Measurements from ENCODE around the gene MED4. TPM values are rescaled to one million over a fixed set of nuclear protein-coding genes. Genes with fewer than 3 reads are reported as not detected.
A peak's percentile ranks its signal among the peaks of the same experiment; 100 is the strongest.
"Not testable (repeated sequence)": the region's sequence is repeated elsewhere in the genome, so short reads cannot be mapped to it uniquely, and the experiment has no call there.

The MED4 gene
- polyA plus RNA-seq, 1 donor: 55.6 TPM

DNA sequence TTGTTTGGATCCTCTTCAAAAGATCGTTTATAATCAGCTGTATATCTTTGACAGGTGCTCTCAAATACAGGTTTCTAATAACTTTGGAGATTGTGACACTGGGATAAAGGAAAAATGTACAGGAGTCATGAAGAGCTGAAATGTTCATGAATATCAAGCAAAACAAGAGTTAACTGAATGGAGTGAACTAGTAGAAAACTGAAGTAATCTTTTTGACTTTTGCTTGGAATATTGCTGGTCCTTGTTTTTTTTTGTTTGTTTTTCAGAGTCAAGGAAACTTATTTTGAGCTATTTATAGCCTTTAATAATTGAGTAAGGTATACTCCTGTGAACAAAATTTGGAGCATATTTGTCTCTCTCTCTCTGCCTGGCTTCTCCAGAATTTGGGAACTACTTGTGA is 25.3 kb downstream of the MED4 start:
- WGBS (ENCODE audit: insufficient coverage, low lambda C conversion rate): no CpG with 5 or more reads among the region's 1 CpG
- no peak overlapping the region for H3K27ac ChIP-seq (ENCODE audit: low read length)
- H3K27me3 ChIP-seq (ENCODE audit: control insufficient read depth, insufficient read depth, low read length): no peaks in the 10 kb centered on the region
- H3K36me3 ChIP-seq (ENCODE audit: control insufficient read depth, insufficient read depth, low read length): peaks cover 63% of the 10 kb centered on the region
- H3K9me3 ChIP-seq (ENCODE audit: control insufficient read depth, low read depth, low read length): peaks cover 22% of the 10 kb centered on the region
- H3K4me1 ChIP-seq (ENCODE audit: control insufficient read depth, insufficient read depth, low read length): no peaks in the 10 kb centered on the region
- DNase-seq: no peak
- H3K4me3 ChIP-seq (ENCODE audit: low read length): no peak overlapping the region

DNA sequence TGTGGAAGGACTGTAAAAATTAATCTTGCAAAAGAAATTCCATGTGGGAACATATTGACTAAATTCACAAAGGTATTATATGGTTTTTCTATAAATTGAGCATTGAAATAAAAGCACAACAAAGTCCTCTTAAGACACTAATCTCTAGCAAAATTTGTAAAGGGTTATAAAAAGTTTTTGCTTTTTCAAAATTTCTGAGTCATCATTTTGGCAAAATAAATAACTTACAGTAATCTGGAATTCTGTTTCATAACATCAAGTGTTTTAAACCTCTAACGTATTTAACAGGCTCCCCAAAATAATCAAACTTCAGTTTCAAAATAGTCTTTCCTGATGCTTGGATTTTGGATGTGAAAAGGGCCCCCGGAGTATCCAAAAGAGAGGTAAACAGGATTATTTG is 26.0 kb downstream of the MED4 start:
- Histone ChIP-seq H3K27me3 (ENCODE audit: control insufficient read depth, insufficient read depth, low read length) (no peaks in the 10 kb centered on the region), H3K4me1 (ENCODE audit: control insufficient read depth, insufficient read depth, low read length) (no peaks in the 10 kb centered on the region), H3K4me3 (ENCODE audit: low read length) (no peak overlapping the region), H3K27ac (ENCODE audit: low read length) (no peak overlapping the region), H3K36me3 (ENCODE audit: control insufficient read depth, insufficient read depth, low read length) (peaks cover 57% of the 10 kb centered on the region), H3K9me3 (ENCODE audit: control insufficient read depth, low read depth, low read length) (peaks cover 19% of the 10 kb centered on the region)
- DNase-seq: no peak
- WGBS (ENCODE audit: insufficient coverage, low lambda C conversion rate): 89% methylated on average over 1 of the region's 2 CpGs

DNA sequence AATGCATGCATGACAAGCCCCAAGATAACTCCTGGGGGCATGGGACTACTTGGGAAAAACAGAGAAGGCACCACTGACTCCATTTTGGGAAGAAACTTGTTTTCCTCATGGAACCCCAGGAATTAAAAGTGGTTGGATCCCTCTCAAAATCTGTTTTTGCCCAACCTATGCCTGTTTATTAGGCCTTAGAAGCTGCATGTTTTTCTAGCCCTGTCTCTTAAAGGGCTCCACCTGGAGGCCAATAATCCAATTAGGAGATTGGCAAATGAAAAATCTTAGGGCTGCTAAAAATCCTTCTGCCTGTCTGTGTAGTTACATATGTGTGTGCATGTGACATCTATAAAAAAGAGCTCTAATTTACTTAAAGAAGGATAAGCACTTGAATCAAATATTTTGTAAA is 26.9 kb downstream of the MED4 start:
- no peaks in the 10 kb centered on the region for H3K4me1 ChIP-seq (ENCODE audit: control insufficient read depth, insufficient read depth, low read length)
- H3K9me3 ChIP-seq (ENCODE audit: control insufficient read depth, low read depth, low read length): peaks cover 19% of the 10 kb centered on the region
- peaks cover 52% of the 10 kb centered on the region for H3K36me3 ChIP-seq (ENCODE audit: control insufficient read depth, insufficient read depth, low read length)
- H3K4me3 ChIP-seq (ENCODE audit: low read length): no peak overlapping the region
- no peaks in the 10 kb centered on the region for H3K27me3 ChIP-seq (ENCODE audit: control insufficient read depth, insufficient read depth, low read length)
- no peak for DNase-seq
- H3K27ac ChIP-seq (ENCODE audit: low read length): no peak overlapping the region

DNA sequence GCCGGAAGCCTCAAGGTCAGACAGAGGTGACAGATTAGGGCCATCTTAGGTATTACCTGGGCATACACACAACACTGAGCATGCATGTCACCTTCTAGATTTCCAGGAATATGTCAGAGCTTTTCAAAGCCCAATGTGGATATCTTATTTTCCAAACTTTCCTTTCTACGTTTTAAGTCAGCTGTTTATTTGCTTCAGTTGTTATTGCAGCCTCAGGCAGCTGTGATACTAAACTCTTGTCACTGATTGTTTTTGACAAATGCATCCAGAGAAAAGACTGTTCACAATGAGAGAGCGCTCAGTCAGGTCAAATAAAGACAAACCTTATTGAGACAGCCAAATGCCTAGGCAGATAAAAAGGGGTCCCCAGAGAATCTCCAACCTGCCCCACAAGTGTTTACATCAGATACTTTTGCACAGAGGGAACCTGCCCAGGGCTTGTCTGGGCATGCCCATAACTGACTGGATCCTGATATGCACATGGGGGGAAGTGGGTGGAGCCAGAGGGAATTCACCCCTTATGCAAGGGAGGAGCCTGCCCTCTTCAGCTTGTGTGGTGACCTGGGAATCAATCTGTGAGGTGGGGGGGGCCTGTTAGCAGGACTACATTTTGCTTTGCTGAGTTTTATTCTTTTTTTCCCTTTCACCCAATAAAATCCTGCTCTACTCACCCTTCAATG is 28.5 kb downstream of the MED4 start:
- DNase-seq: no peak
- no peaks in the 10 kb centered on the region for H3K27me3 ChIP-seq (ENCODE audit: control insufficient read depth, insufficient read depth, low read length)
- no peak overlapping the region for H3K4me3 ChIP-seq (ENCODE audit: low read length)
- 89% methylated on average over 1 of the region's 3 CpGs for WGBS (ENCODE audit: insufficient coverage, low lambda C conversion rate)
- H3K27ac ChIP-seq (ENCODE audit: low read length): no peak overlapping the region
- H3K9me3 ChIP-seq (ENCODE audit: control insufficient read depth, low read depth, low read length): peaks cover 14% of the 10 kb centered on the region
- no peaks in the 10 kb centered on the region for H3K4me1 ChIP-seq (ENCODE audit: control insufficient read depth, insufficient read depth, low read length)
- peaks cover 38% of the 10 kb centered on the region for H3K36me3 ChIP-seq (ENCODE audit: control insufficient read depth, insufficient read depth, low read length)

DNA sequence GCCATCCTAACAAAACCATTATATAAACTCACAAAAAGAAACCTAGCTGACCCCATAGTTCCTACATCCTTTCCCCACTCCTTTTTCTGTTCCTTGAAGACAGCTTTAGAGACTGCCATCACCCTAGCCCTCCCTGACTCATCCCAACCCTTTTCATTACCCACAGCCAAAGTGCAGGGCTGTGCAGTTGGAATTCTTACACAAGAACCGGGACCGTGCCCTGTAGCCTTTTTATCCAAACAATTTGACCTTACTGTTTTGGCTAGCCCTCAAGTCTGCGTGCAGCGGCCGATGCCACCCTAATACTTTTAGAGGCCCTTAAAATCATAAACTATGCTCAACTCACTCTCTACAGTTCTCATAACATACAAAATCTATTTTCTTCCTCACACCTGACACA is 35.0 kb downstream of the MED4 start:
- H3K27ac ChIP-seq (ENCODE audit: low read length); DNase-seq; H3K4me1 ChIP-seq (ENCODE audit: control insufficient read depth, insufficient read depth, low read length); H3K4me3 ChIP-seq (ENCODE audit: low read length); H3K9me3 ChIP-seq (ENCODE audit: control insufficient read depth, low read depth, low read length); H3K36me3 ChIP-seq (ENCODE audit: control insufficient read depth, insufficient read depth, low read length); H3K27me3 ChIP-seq (ENCODE audit: control insufficient read depth, insufficient read depth, low read length): not testable (repeated sequence)
- no CpG with 5 or more reads among the region's 5 CpGs for WGBS (ENCODE audit: insufficient coverage, low lambda C conversion rate)

DNA sequence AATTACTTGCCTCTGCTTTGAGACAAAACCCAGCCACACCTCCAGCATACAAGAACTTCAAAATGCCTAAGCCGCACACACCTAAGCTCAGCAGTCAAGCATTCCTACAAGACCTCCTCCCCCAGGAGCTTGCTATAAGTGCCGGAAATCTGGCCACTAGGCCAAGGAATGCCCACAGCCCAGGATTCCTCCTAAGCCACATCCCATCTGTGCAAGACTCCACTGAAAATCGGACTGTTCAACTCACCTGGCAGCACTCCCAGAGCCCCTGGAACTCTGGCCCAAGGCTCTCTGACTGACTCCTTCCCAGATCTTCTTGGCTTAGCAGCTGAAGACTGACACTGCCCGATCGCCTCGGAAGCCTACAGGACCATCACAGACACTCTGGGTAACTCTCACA is 36.4 kb downstream of the MED4 start:
- H3K9me3 ChIP-seq (ENCODE audit: control insufficient read depth, low read depth, low read length); H3K4me1 ChIP-seq (ENCODE audit: control insufficient read depth, insufficient read depth, low read length); H3K27ac ChIP-seq (ENCODE audit: low read length); H3K4me3 ChIP-seq (ENCODE audit: low read length); DNase-seq; H3K36me3 ChIP-seq (ENCODE audit: control insufficient read depth, insufficient read depth, low read length); H3K27me3 ChIP-seq (ENCODE audit: control insufficient read depth, insufficient read depth, low read length): not testable (repeated sequence)
- WGBS (ENCODE audit: insufficient coverage, low lambda C conversion rate): no CpG with 5 or more reads among the region's 6 CpGs

DNA sequence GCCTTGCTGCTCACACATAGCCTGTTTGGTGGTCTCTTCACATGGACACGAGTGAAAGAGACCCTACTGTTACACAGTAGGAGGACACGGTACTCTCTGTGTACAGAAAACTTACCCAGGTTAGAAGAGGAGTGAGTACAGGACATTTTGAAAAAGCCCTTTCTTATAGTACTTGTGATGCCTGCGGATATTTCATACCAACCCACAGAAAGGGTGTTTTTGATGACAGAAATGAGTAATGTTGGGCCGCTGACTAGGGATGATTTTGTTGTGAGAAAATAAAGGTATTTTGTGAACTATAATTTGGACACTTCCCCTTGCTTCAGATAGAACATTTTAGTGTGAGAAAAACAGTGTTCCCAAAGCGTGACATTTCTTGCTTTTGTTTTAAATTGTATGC is 39.2 kb downstream of the MED4 start:
- DNase-seq: no peak
- Histone ChIP-seq H3K36me3 (ENCODE audit: control insufficient read depth, insufficient read depth, low read length) (peaks cover 15% of the 10 kb centered on the region), H3K9me3 (ENCODE audit: control insufficient read depth, low read depth, low read length) (no peaks in the 10 kb centered on the region), H3K27me3 (ENCODE audit: control insufficient read depth, insufficient read depth, low read length) (no peaks in the 10 kb centered on the region), H3K27ac (ENCODE audit: low read length) (no peak overlapping the region), H3K4me1 (ENCODE audit: control insufficient read depth, insufficient read depth, low read length) (no peaks in the 10 kb centered on the region), H3K4me3 (ENCODE audit: low read length) (no peak overlapping the region)
- WGBS (ENCODE audit: insufficient coverage, low lambda C conversion rate): 100% methylated on average over 2 of the region's 5 CpGs

DNA sequence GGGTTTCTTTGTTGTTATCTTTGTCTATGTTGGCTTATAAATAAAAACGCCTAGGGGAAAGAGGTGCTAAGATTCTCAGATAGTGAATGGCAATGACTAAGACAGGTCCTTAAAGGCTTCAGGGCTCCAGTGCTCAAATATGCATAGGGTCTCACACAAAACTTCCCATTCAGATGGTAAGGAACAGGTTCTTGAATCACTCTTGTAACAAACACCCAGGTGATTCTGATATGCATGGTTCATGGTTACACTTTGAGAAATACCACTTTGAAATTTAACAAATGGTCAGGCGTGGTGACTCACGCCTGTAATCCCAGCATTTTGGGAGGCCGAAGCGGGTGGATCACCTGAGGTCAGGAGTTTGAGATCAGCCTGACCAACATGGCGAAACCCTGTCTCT is 40.3 kb downstream of the MED4 start:
- Histone ChIP-seq H3K4me3 (ENCODE audit: low read length) (no peak overlapping the region), H3K27me3 (ENCODE audit: control insufficient read depth, insufficient read depth, low read length) (no peaks in the 10 kb centered on the region), H3K36me3 (ENCODE audit: control insufficient read depth, insufficient read depth, low read length) (peaks cover 17% of the 10 kb centered on the region), H3K9me3 (ENCODE audit: control insufficient read depth, low read depth, low read length) (no peaks in the 10 kb centered on the region), H3K4me1 (ENCODE audit: control insufficient read depth, insufficient read depth, low read length) (no peaks in the 10 kb centered on the region), H3K27ac (ENCODE audit: low read length) (no peak overlapping the region)
- no CpG with 5 or more reads among the region's 6 CpGs for WGBS (ENCODE audit: insufficient coverage, low lambda C conversion rate)
- no peak for DNase-seq

DNA sequence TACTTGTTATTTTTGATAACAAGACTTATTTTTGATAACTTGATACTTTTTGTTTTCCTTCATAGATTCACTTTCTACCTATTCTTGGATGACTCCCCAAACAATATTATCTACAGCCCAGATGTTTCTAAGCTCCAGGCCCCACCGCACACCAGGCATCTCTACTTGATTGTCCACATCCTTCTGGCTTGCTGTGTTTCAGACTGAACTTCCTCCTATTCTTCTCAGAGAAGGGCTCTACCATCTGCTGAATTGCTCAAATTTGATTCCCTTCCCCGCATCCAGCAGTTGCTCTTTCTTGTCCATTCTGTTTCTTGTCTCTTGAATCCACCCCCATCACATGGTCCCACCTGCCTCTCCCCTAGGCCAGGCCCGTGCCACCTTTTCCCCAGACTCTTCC is 44.4 kb downstream of the MED4 start:
- H3K4me1 ChIP-seq (ENCODE audit: control insufficient read depth, insufficient read depth, low read length): no peaks in the 10 kb centered on the region
- 100% methylated on average over 1 of the region's 3 CpGs for WGBS (ENCODE audit: insufficient coverage, low lambda C conversion rate)
- H3K36me3 ChIP-seq (ENCODE audit: control insufficient read depth, insufficient read depth, low read length): peaks cover 23% of the 10 kb centered on the region
- H3K27me3 ChIP-seq (ENCODE audit: control insufficient read depth, insufficient read depth, low read length): no peaks in the 10 kb centered on the region
- no peak overlapping the region for H3K27ac ChIP-seq (ENCODE audit: low read length)
- no peak overlapping the region for H3K4me3 ChIP-seq (ENCODE audit: low read length)
- no peak for DNase-seq
- H3K9me3 ChIP-seq (ENCODE audit: control insufficient read depth, low read depth, low read length): no peaks in the 10 kb centered on the region

DNA sequence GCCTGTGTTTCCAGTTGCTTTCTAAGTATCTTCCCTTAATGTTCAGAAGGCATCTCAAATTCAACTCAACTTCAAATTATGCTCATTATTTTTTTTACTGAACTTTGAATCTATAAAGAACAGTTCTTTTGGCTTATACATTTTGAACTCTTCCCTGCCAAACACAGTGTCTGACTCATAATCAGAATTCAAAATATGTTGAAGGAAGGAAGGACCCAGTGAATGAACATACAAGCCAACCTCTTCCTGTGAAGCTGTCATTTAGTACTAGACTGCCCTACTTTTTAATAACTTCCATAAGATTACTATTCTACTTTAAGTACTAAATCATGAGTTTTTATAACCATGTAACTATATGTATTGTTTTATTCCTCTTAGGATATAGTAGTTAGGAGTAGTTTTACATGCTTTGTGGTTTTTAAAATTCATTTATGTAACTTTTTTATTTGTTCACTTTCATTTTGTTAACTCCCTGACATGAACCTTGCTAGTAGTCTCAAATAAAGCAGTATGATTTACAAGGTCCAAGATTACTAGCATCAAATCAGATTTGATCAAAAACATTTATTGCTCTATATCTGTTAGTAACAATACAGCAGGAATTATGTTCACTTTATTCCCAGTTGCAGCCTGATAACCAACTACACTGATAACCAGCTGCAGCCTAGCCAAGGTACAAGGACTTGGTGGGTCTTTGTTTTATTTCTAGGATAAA is 51.0 kb downstream of the MED4 start:
- H3K27ac ChIP-seq (ENCODE audit: low read length): no peak overlapping the region
- H3K4me1 ChIP-seq (ENCODE audit: control insufficient read depth, insufficient read depth, low read length): peaks cover 7% of the 10 kb centered on the region
- H3K4me3 ChIP-seq (ENCODE audit: low read length): no peak overlapping the region
- peaks cover 7% of the 10 kb centered on the region for H3K9me3 ChIP-seq (ENCODE audit: control insufficient read depth, low read depth, low read length)
- no peaks in the 10 kb centered on the region for H3K27me3 ChIP-seq (ENCODE audit: control insufficient read depth, insufficient read depth, low read length)
- DNase-seq: no peak
- peaks cover 12% of the 10 kb centered on the region for H3K36me3 ChIP-seq (ENCODE audit: control insufficient read depth, insufficient read depth, low read length)

DNA sequence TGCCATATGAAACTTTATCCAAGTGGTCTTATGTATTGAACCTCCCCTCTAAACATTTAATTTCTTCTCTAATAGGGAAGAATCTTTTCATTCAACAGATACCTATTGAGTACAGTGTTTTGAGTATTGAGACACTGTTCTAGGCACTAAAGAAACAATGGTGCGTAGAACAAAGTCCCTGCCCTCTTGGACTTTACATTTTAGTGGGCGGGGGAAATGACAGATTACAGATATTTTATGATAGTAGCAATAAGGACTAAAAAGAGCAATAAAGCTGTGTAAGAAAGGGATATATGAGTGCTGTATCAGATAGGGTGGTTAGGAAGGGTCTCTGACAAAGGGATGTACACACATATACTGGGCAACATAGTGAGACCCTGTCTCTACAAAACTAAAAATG is 52.0 kb downstream of the MED4 start:
- H3K27ac ChIP-seq (ENCODE audit: low read length): peak overlapping the region; percentile 19
- DNase-seq: peak in 1 of 2 donors; percentile 59
- H3K4me3 ChIP-seq (ENCODE audit: low read length): no peak overlapping the region
- no CpG with 5 or more reads among the region's 2 CpGs for WGBS (ENCODE audit: insufficient coverage, low lambda C conversion rate)
- peaks cover 10% of the 10 kb centered on the region for H3K4me1 ChIP-seq (ENCODE audit: control insufficient read depth, insufficient read depth, low read length)
- H3K9me3 ChIP-seq (ENCODE audit: control insufficient read depth, low read depth, low read length): peaks cover 7% of the 10 kb centered on the region
- peaks cover 5% of the 10 kb centered on the region for H3K36me3 ChIP-seq (ENCODE audit: control insufficient read depth, insufficient read depth, low read length)
- H3K27me3 ChIP-seq (ENCODE audit: control insufficient read depth, insufficient read depth, low read length): no peaks in the 10 kb centered on the region

Measured in large intestine (tissue), 3 donors.